ENCODE results near the gene CAGE1.

CAGE1 gene

DNA sequence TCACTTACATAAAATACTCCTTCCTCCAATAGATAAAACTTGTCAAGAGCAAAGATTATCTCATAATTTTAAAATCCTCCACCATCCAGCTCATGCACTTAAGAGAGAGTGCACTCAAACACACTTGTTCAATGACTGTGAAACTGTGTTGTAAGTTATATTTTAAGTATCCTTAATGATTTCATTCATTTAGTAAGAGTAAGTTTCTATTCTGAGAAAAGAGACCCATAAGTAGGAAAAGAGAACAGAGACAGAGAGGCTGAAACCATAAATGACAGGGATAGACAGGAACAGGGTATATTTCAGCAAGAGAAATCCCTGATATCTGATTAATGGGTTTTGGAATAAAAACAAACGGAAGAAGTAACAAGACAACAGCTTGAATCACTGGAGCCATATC, 84.7 kb downstream of the CAGE1 start:
- DNase-seq, result no peak

DNA sequence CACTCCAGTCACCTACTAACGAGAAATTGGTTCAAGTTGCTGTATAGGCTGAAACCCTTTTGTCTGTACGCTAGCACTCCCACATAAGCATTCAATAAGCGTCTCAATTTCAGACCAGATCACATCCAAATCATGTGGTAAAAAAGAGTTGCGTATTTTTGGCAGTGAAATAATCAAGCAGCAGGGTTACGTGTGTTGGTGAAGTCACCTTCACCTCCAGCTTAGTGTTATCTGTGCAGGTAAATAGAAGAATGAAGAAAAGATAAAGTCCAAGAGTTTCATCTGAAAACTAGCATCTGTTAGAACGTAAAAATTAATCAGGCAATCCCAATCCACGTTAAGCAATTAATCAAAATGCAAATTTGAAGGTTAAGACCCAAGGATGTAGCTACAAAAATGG, 87.8 kb downstream of the CAGE1 start:
- DNase-seq, result no peak

DNA sequence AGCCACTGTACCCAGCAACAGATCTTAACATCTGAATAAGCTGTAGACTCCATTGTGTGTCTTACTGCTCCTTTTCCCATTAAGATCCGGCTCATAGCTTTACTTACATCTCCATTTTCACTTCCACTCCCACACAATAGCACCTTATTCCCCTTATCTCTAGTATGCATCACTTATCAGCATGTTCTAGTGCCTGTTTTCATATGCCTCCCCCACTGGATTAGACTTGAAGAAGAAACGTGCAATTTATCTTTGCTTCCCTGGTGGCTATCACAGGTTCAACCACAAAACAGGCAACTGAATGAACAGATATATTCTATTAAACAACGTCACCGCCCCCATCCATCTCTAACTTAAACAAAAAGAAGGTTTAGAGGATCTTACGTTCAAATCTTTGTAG, 88.6 kb downstream of the CAGE1 start:
- DNase-seq, result no peak

DNA sequence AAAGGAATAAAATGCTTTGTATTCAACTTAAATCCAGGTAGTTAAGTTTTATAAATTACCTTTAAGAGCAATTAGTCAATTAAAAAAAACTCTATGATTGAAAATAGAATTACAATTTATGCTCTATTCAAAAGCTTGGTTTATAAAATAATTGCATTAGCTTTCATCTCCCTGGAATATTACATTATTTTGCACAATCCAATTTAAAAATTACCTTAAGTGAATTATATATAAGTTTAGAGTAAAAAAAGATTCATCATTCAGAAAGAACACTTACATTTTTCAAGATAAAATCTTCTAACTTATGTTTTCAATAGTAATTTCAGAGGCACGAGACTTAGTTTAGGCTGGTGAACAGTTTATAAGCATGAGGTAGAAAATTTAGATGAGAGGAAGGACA, 91.4 kb downstream of the CAGE1 start:
- no peak for DNase-seq

DNA sequence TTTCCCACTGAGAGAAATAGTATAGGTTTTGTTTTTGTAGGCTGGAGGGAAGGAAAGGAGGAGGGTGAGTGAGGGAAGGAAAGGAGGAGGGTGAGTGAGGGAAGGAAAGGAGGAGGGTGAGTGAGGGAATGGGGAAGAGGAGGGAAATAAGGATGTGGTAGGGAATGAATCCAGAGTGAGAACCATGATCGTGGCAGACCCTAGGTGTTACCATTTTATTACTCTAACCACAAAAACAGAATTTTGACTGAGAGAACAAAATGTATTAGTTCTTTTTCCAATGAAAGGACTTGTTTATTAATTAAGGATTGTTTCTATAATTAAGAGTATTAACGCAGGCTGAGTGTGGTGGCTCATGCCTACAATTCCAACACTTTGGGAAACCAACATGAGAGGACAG, 92.9 kb downstream of the CAGE1 start:
- no peak for DNase-seq

DNA sequence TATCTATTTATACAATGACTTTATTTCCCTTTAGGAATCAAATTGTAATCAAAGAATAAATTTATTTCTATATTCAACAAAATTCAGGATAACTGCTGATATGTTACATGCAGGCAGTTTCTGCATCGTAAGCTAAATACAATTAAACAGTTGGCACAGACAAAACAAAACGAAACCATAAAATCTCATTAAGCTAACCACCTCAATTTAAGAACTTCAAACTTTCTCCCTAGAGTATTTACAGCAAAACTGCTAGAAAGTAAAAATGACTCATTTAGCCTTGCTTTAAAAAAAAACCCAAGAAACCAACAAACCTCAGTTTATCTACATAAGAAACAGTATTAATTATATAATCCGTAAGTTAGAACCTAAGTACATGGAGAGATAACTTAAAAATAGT, 93.6 kb downstream of the CAGE1 start:
- no peak for DNase-seq

DNA sequence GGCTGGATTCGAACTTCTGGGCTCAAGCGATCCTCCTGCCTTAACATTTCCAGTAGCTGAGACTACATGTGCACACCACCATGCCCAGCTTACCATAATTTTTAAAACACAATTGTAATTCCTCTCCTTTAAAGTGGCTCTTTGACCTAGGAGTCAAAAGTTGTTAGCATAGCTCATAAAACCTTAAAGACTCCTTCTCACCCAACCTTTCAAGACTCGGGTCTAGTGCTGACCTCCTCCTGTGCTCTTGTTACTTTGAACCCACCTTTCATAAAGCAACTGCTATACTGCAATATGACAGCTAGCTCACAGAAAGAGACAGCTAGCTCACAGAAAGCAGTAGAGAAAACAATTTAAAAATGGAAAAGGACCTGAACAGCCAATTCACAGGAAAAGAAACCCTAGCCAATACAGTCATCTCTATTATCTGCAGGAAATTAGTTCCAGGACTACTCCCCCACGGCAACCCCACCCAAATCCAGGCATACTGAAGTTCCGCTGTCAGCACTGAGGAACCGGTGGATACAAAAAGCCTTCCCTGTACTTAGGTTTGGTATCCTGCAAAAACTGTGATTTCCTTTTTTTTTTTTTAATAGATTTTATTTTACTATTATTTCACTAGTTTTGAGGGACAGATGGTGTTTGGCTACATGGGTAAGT, 96.8 kb downstream of the CAGE1 start:
- no peak for DNase-seq

DNA sequence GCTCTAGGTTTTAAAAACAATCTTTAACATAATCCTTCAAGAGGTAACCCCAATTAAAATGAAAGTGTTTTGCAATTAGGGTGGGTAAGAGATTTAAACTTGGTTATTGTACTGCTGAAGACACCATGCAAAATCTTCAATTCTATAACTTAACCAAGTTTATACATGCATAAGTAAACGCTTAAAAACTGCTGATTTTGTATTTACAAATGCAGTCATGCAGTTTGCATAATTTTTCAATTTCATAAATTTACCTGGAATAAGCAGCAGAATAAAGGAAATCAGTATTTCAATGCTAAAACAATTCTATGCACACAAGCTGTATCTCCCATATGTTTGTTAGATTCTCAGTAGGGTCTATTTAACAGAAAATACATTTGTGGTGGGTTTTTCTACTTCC, 99.5 kb downstream of the CAGE1 start:
- DNase-seq, result no peak

DNA sequence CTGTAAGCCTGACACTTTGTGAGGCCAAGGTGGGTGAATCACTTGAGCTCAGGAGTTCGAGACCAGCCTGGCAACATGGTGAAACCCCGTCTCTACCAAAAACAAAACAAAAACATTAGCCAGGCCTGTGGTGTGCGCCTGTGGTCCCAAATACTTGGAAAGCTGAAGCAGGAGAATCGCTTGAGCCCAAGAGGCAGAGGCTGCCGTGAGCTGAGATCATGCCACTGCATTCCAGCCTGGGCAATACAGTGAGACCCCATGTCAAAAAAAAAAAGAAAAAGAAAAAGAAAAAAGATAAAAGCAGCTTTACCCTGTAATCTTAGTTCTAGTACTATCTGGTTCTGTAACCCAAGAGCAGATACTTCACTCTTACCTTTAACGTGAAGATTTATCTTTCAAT, 104.1 kb downstream of the CAGE1 start:
- DNase-seq, result no peak

DNA sequence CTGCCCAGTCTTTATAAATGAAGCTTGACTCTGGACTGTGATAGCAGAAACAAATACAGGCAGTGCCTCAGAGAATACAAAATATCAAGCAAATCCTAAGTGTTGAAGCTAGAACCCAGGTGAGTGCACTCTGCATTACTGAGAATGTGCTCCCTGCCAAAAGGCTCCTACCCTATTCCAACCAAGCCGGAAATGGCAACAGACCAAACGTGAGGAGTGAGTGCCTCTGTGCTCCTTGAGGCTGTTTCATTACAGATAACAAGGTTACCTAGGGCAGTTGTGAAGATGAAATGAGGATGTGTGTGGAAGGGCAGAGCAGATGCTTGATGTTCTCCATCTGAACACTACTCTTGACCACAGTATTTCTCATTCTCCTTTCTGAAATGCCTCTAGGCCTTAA, 105.9 kb downstream of the CAGE1 start:
- no peak for DNase-seq

DNA sequence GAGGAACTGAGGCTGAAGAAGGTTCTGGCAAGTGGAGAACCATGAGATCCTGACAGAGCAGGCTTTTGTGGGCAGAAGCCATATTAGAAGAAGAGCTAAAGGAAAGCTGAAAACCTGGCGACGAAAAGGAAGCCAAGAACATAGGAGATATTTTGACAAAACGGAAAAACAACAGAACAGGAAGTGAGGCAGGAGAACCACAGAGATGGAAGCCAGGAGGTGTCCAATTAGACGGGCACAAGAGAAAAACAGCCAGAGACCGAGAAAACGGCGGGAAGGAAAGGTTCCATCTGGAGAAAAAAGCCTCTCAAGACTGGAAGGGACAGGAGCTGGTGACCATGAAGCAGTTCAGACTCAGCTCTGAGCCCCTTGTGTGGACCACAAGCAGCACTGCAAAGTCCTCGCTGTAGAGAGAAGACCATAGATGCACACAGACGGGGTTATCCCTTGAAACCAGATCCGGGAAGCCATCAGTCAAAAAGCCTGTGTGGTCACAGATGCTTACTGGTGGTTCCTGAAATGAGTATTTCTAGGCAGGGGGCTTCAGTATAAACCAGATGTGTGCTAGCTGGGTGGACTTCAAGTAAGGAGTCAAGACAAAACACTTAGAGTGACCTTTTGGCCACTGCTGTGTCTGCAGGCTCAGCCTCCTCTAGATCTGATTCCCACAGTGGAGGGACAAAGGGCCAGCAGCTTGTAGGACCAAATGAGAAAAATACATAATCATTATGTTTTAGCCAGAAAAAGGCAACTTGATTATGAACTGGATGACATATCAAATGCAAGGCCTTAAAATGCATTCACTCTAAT, 107.2 kb downstream of the CAGE1 start:
- no peak for DNase-seq

All from hippocampal formation (tissue), 2 donors.